Measurements from ENCODE around the gene GREB1. TPM values are rescaled to one million over a fixed set of nuclear protein-coding genes. Genes with fewer than 3 reads are reported as not detected.

The GREB1 gene
- total and polyA plus RNA-seq, 2 of the 4 experiments (the other 2 are of a cell fraction), result 0.05 TPM; not detected in 1

GRCh38 chr2:11499081-11499743 lies 34.6 kb upstream of the GREB1 start:
- Histone ChIP-seq H3K14ac (replicated peaks; ENCODE audit: low read depth, low read length) (no peak overlapping the region), H4K91ac (ENCODE audit: insufficient read depth, low read depth, low read length) (no peak overlapping the region), H3K4ac (ENCODE audit: low read depth, low read length) (no peak overlapping the region), H3K9ac (ENCODE audit: low read depth, low read length) (no peak overlapping the region), H3K9me1 (ENCODE audit: insufficient read depth, low read length) (no peaks in the 10 kb centered on the region), H2BK15ac (ENCODE audit: low read depth, low read length) (no peak overlapping the region), H2BK120ac (ENCODE audit: low read depth, low read length) (no peak overlapping the region), H3K56ac (ENCODE audit: extremely low read depth, insufficient read depth, low read length) (no peak overlapping the region), H2BK20ac (ENCODE audit: low read depth, low read length) (no peak overlapping the region), H3K18ac (ENCODE audit: low read depth, low read length) (no peak overlapping the region), H2BK5ac (ENCODE audit: low read depth, low read length, poor library complexity, severe bottlenecking) (no peak overlapping the region), H3K4me1 (ENCODE audit: control insufficient read depth, insufficient read depth, low read length) (peaks cover 2% of the 10 kb centered on the region; the same call in 1 of the 2 replicates), H2AK9ac (replicated peaks; ENCODE audit: low read depth, low read length, poor library complexity) (no peak overlapping the region), H3K27me3 (ENCODE audit: control insufficient read depth, insufficient read depth, low read length) (peaks cover 37% of the 10 kb centered on the region), H4K5ac (ENCODE audit: low read depth, low read length) (no peak overlapping the region), H3K4me2 (ENCODE audit: low read depth, low read length) (no peak overlapping the region), H3K27ac (ENCODE audit: insufficient read depth, low read length) (no peak overlapping the region), H3K4me3 (ENCODE audit: insufficient read depth, low read depth, low read length) (no peak overlapping the region), H3K23ac (ENCODE audit: low read depth, low read length) (no peak overlapping the region), H3K79me1 (ENCODE audit: low read depth in 1 of 2, low read length in 2 of 2) (no peaks in the 10 kb centered on the region), H4K20me1 (ENCODE audit: insufficient read depth, low read length) (no peaks in the 10 kb centered on the region), H4K8ac (ENCODE audit: low read depth in 2 of 2, low read length in 2 of 2) (no peak overlapping the region), H2AFZ (replicated peaks; ENCODE audit: low read length, poor library complexity) (no peak overlapping the region), H2AK5ac (ENCODE audit: low read depth, low read length) (no peak overlapping the region), H3K36me3 (ENCODE audit: control insufficient read depth, insufficient read depth, low read length) (no peaks in the 10 kb centered on the region), H3K9me3 (ENCODE audit: control insufficient read depth, insufficient read depth, low read length) (peaks cover 2% of the 10 kb centered on the region; the same call in 1 of the 2 replicates)
- no CpG with 5 or more reads among the region's 4 CpGs for WGBS, 2 experiments (ENCODE audit: extremely low coverage in 2 of 2, insufficient read length in 1 of 2)
- no TSS peak for BruUV-seq (replicated peaks)
- dilution Hi-C loops (cut with HindIII; ENCODE audit: low sequenced_read_pairs, unreplicated experiment), result no loop called here
- DNase-seq (no peak), ATAC-seq (ENCODE audit: low read depth) (no peak)
- no peak for TF ChIP-seq MAFK (IDR thresholded peaks at IDR 0.05; ENCODE audit: low read depth, low read length)
- no peak for TF ChIP-seq NFE2L2 (IDR thresholded peaks at IDR 0.05; ENCODE audit: low read depth, low read length)
- no peak for TF ChIP-seq FOS (IDR thresholded peaks at IDR 0.05; ENCODE audit: low read depth, low read length)
- no peak for TF ChIP-seq MAZ (IDR thresholded peaks at IDR 0.05; ENCODE audit: borderline replicate concordance, low read depth, low read length)
- no peak for TF ChIP-seq USF2 (IDR thresholded peaks at IDR 0.05; ENCODE audit: low read depth, low read length)
- no peak for TF ChIP-seq RFX5 (IDR thresholded peaks at IDR 0.05; ENCODE audit: low read depth, low read length)
- no peak for TF ChIP-seq MXI1 (IDR thresholded peaks at IDR 0.05; ENCODE audit: borderline replicate concordance, low read depth, low read length)
- TF ChIP-seq SMC3 (IDR thresholded peaks at IDR 0.05; ENCODE audit: low read depth, low read length), result no peak
- no peak for TF ChIP-seq CHD1 (IDR thresholded peaks at IDR 0.05; ENCODE audit: low read depth, low read length)
- TF ChIP-seq RCOR1 (IDR thresholded peaks at IDR 0.05; ENCODE audit: insufficient replicate concordance, low read length), result no peak
- no peak for TF ChIP-seq BHLHE40 (IDR thresholded peaks at IDR 0.05; ENCODE audit: low read depth, low read length)
- in situ Hi-C loops (cut with MboI; ENCODE audit: low sequenced_read_pairs), result no loop called here
- POLR2A ChIA-PET (ENCODE audit: unreplicated experiment), result no interaction called here
- CTCF ChIA-PET, result interaction anchor here (0.9 to 1.2 kb wide), 2 partner anchors 9 to 85 kb away, joined by 3 to 4 read pairs; no protein-coding TSS in a partner anchor
- intact Hi-C loops (cut with micrococcal nuclease), result no loop called here

Measured in IMR-90 (cell line).